WTC11 (cell line): ENCODE measurements around the gene FADS6. TPM values are rescaled to one million over a fixed set of nuclear protein-coding genes. Genes with fewer than 3 reads are reported as not detected.

ENCODE experiments used
- ATAC-seq: fragments of 200-7000 bp; cut with Tn5 transposase; 2 replicates; pipeline ENCODE4 v1.10.0; 2021; ENCODE audit warnings: mild to moderate bottlenecking, moderate library complexity
- CTCF ChIA-PET: fragments of 300-600 bp; sonication (Branson Sonifier 250); formaldehyde crosslinking; loops from one replicate; lab custom pipeline; 2021; ENCODE audit warnings: antibody characterized with exemption; lab: Charles Lee
- POLR2A ChIA-PET: fragments of 350-600 bp; sonication (Branson Sonifier 250); formaldehyde crosslinking; loops from one replicate; lab custom pipeline; 2021; ENCODE audit warnings: antibody characterized with exemption; lab: Charles Lee
- DNase-seq: peaks from one replicate; pipeline ENCODE4 v3.0.0; 2021; ENCODE audit warnings: low spot score
- H3K27ac Mint-ChIP-seq: 2 replicates; pipeline ENCODE4 v1.8.0; 2021; ENCODE audit warnings: mixed read lengths
- H3K27me3 Mint-ChIP-seq: 2 replicates; pipeline ENCODE4 v1.8.0; 2021; ENCODE audit warnings: low read depth, mild to moderate bottlenecking, moderate library complexity, mixed read lengths
- H3K36me3 Mint-ChIP-seq: 2 replicates; pipeline ENCODE4 v1.8.0; 2021; ENCODE audit warnings: mixed read lengths
- H3K4me1 Mint-ChIP-seq: 2 replicates; pipeline ENCODE4 v1.8.0; 2022; ENCODE audit warnings: mixed read lengths
- H3K4me3 Mint-ChIP-seq: 2 replicates; pipeline ENCODE4 v1.8.0; 2021; ENCODE audit warnings: mild to moderate bottlenecking, moderate library complexity, mixed read lengths
- H3K9me3 Mint-ChIP-seq: 2 replicates; pipeline ENCODE4 v1.8.0; 2021; ENCODE audit warnings: mixed read lengths
- ATF3 ChIP-seq: sonication (generic); formaldehyde crosslinking; conservative IDR thresholded peaks from 2 replicates; pipeline ENCODE4 v1.8.1; 2022; ENCODE audit warnings: mild to moderate bottlenecking, missing genetic modification reagents
- CBFB ChIP-seq: sonication (generic); formaldehyde crosslinking; IDR thresholded peaks from 2 replicates; pipeline ENCODE4 v1.8.1; 2022; ENCODE audit warnings: mild to moderate bottlenecking, low read depth, missing genetic modification reagents
- CTCF ChIP-seq: fragments of 200-600 bp; IDR thresholded peaks from 2 replicates; pipeline ENCODE4 v1.8.0; 2022; ENCODE audit warnings: antibody characterized with exemption
- JAZF1 ChIP-seq: fragments of 250-450 bp; sonication (Bioruptor Pico); IDR thresholded peaks from 2 replicates; pipeline ENCODE4 v1.9.0; 2021; ENCODE audit warnings: moderate library complexity, mild to moderate bottlenecking, inconsistent platforms
- JUN ChIP-seq: sonication (generic); formaldehyde crosslinking; IDR thresholded peaks from 2 replicates; pipeline ENCODE4 v1.8.0; 2023; ENCODE audit warnings: mild to moderate bottlenecking, missing genetic modification reagents
- RELA ChIP-seq: sonication (generic); formaldehyde crosslinking; IDR thresholded peaks from 2 replicates; pipeline ENCODE4 v1.8.1; 2022; ENCODE audit warnings: missing genetic modification reagents, mild to moderate bottlenecking, borderline replicate concordance
- SP1 ChIP-seq: sonication (generic); formaldehyde crosslinking; conservative IDR thresholded peaks from 2 replicates; pipeline ENCODE4 v1.8.1; 2022; ENCODE audit warnings: missing genetic modification reagents
- TEAD4 ChIP-seq: sonication (generic); formaldehyde crosslinking; IDR thresholded peaks from 2 replicates; pipeline ENCODE4 v1.8.0; 2022; ENCODE audit warnings: mild to moderate bottlenecking, missing genetic modification reagents
- ZNF281 ChIP-seq: sonication (generic); formaldehyde crosslinking; IDR thresholded peaks from 2 replicates; pipeline ENCODE4 v1.8.0; 2023; ENCODE audit warnings: mild to moderate bottlenecking, missing genetic modification reagents
- total RNA-seq: library from RNA; stranded (reverse); gene quantifications from 3 replicates; pipeline ENCODE4 v1.2.3, GENCODE V29; 2021
- TF ChIP-seq, protein P1 (sequence below): sonication (generic); formaldehyde crosslinking; IDR thresholded peaks from 2 replicates; pipeline ENCODE4 v1.8.0; 2023; ENCODE audit warnings: missing genetic modification reagents, mild to moderate bottlenecking, borderline replicate concordance
- TF ChIP-seq, protein P2 (sequence below): sonication (generic); formaldehyde crosslinking; IDR thresholded peaks from 2 replicates; pipeline ENCODE4 v1.8.0; 2022; ENCODE audit warnings: mild to moderate bottlenecking, missing genetic modification reagents
- TF ChIP-seq, protein P3 (sequence below): sonication (generic); formaldehyde crosslinking; IDR thresholded peaks from 2 replicates; pipeline ENCODE4 v1.8.1; 2023; ENCODE audit warnings: mild to moderate bottlenecking, missing genetic modification reagents
- TF ChIP-seq, protein P4 (sequence below): sonication (generic); formaldehyde crosslinking; IDR thresholded peaks from 2 replicates; pipeline ENCODE4 v1.8.1; 2023; ENCODE audit warnings: mild to moderate bottlenecking, missing genetic modification reagents, borderline replicate concordance

Gene FADS6
- total RNA-seq, 1 experiment from 2014 or later, result 1.2 TPM

DNA sequence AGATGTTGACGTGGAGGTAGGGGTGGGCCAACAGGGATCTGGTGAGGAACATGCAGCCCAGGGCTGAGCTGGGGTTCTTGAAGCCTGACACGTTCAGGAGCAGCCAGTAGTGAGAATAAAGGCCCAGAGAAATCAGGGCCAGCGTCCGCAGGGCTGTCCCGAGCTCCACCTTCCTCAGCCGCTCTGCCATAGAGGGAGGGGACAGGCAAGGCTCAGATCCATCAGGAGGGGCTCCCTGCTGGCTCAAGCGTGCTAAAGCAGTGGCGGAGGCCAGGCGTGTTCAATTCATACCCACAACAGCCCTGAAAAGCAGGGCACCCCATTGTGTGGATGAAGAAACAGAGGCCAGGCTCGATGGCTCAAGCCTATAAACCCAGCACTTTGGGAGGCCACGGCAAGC lies 12.4 kb downstream of the FADS6 start:
- DNase-seq, result no peak
- Mint-ChIP-seq H3K36me3 (no peaks in the 10 kb centered on the region), H3K4me1 (peaks cover 8% of the 10 kb centered on the region), H3K27me3 (peaks cover 8% of the 10 kb centered on the region; the same call in 1 of the 2 replicates), H3K4me3 (no peak overlapping the region)
- ATAC-seq, result peak; percentile 31; the same call in 1 of the 2 replicates
- ChIA-PET CTCF (interaction anchor here (0.6 to 1.7 kb wide), 6 partner anchors 11 to 80 kb away, joined by 3 to 7 read pairs (median 4); partner anchors contain the start of gene OTOP2), POLR2A (interaction anchor here (0.6 to 2.5 kb wide), 2 partner anchors 8 to 28 kb away, joined by 3 to 9 read pairs; partner anchors contain the start of gene FDXR)
- TF ChIP-seq JAZF1 (CRISPR knock-in tag) (no peak), RELA (CRISPR knock-in tag) (no peak), JUN (no peak), ATF3 (CRISPR knock-in tag) (no peak)
- TF ChIP-seq, all 79 proteins: peak for 0
- Mint-ChIP-seq H3K27ac (no peak overlapping the region), H3K9me3 (no peaks in the 10 kb centered on the region)

DNA sequence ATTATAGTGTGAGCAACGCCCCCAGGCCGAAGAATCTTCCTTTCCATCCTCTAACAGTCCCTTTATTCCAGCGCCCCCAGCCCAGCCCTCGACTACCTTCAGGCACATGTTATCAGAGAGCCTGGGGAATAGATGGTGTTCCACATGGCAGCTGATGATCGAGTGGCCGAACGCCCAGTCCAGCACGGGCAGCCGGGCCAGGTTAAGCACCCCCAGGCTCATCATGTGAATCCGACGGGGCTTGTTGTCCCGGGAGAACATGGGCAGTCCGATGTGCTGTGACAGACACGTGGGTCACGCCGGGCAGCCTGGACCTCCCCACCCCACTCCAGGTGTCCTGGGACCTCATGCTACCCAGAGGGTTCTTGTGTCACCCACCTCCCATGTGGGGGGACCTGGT lies 14.1 kb downstream of the FADS6 start:
- no peak for DNase-seq
- H3K27me3 Mint-ChIP-seq, result peaks cover 5% of the 10 kb centered on the region; the same call in 1 of the 2 replicates
- ATAC-seq, result no peak
- POLR2A ChIA-PET, result no interaction called here
- no peaks in the 10 kb centered on the region for H3K36me3 Mint-ChIP-seq
- no peak for TF ChIP-seq TEAD4 (CRISPR knock-in tag)
- TF ChIP-seq SP1 (CRISPR knock-in tag), result no peak
- TF ChIP-seq CBFB, result no peak
- TF ChIP-seq, protein P1, sequence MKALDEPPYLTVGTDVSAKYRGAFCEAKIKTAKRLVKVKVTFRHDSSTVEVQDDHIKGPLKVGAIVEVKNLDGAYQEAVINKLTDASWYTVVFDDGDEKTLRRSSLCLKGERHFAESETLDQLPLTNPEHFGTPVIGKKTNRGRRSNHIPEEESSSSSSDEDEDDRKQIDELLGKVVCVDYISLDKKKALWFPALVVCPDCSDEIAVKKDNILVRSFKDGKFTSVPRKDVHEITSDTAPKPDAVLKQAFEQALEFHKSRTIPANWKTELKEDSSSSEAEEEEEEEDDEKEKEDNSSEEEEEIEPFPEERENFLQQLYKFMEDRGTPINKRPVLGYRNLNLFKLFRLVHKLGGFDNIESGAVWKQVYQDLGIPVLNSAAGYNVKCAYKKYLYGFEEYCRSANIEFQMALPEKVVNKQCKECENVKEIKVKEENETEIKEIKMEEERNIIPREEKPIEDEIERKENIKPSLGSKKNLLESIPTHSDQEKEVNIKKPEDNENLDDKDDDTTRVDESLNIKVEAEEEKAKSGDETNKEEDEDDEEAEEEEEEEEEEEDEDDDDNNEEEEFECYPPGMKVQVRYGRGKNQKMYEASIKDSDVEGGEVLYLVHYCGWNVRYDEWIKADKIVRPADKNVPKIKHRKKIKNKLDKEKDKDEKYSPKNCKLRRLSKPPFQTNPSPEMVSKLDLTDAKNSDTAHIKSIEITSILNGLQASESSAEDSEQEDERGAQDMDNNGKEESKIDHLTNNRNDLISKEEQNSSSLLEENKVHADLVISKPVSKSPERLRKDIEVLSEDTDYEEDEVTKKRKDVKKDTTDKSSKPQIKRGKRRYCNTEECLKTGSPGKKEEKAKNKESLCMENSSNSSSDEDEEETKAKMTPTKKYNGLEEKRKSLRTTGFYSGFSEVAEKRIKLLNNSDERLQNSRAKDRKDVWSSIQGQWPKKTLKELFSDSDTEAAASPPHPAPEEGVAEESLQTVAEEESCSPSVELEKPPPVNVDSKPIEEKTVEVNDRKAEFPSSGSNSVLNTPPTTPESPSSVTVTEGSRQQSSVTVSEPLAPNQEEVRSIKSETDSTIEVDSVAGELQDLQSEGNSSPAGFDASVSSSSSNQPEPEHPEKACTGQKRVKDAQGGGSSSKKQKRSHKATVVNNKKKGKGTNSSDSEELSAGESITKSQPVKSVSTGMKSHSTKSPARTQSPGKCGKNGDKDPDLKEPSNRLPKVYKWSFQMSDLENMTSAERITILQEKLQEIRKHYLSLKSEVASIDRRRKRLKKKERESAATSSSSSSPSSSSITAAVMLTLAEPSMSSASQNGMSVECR, result no peak
- no peak for TF ChIP-seq ZNF281 (CRISPR knock-in tag)
- no peak for TF ChIP-seq CTCF
- TF ChIP-seq, protein P2, sequence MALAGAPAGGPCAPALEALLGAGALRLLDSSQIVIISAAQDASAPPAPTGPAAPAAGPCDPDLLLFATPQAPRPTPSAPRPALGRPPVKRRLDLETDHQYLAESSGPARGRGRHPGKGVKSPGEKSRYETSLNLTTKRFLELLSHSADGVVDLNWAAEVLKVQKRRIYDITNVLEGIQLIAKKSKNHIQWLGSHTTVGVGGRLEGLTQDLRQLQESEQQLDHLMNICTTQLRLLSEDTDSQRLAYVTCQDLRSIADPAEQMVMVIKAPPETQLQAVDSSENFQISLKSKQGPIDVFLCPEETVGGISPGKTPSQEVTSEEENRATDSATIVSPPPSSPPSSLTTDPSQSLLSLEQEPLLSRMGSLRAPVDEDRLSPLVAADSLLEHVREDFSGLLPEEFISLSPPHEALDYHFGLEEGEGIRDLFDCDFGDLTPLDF, result no peak
- H3K9me3 Mint-ChIP-seq, result no peaks in the 10 kb centered on the region
- H3K27ac Mint-ChIP-seq, result no peak overlapping the region
- H3K4me1 Mint-ChIP-seq, result peaks cover 8% of the 10 kb centered on the region
- CTCF ChIA-PET, result interaction anchor here (1.1 to 1.6 kb wide), 3 partner anchors 17 to 45 kb away, joined by 3 to 8 read pairs (median 6); partner anchors contain the start of gene OTOP2
- H3K4me3 Mint-ChIP-seq, result no peak overlapping the region

- POLR2A ChIA-PET, result no interaction called here
- H3K4me3 Mint-ChIP-seq, result no peak overlapping the region
- H3K4me1 Mint-ChIP-seq, result peaks cover 12% of the 10 kb centered on the region
- CTCF ChIA-PET, result interaction anchor here (1.0 to 1.4 kb wide), 5 partner anchors 14 to 134 kb away, joined by 3 to 6 read pairs (median 3); no protein-coding TSS in a partner anchor
- no peak for ATAC-seq
- H3K27ac Mint-ChIP-seq, result no peak overlapping the region
- DNase-seq, result no peak
- no peaks in the 10 kb centered on the region for H3K36me3 Mint-ChIP-seq
- H3K27me3 Mint-ChIP-seq, result peaks cover 5% of the 10 kb centered on the region; the same call in 1 of the 2 replicates
- H3K9me3 Mint-ChIP-seq, result no peaks in the 10 kb centered on the region
- TF ChIP-seq, protein P3, sequence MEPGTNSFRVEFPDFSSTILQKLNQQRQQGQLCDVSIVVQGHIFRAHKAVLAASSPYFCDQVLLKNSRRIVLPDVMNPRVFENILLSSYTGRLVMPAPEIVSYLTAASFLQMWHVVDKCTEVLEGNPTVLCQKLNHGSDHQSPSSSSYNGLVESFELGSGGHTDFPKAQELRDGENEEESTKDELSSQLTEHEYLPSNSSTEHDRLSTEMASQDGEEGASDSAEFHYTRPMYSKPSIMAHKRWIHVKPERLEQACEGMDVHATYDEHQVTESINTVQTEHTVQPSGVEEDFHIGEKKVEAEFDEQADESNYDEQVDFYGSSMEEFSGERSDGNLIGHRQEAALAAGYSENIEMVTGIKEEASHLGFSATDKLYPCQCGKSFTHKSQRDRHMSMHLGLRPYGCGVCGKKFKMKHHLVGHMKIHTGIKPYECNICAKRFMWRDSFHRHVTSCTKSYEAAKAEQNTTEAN, result no peak
- TF ChIP-seq, protein P4, sequence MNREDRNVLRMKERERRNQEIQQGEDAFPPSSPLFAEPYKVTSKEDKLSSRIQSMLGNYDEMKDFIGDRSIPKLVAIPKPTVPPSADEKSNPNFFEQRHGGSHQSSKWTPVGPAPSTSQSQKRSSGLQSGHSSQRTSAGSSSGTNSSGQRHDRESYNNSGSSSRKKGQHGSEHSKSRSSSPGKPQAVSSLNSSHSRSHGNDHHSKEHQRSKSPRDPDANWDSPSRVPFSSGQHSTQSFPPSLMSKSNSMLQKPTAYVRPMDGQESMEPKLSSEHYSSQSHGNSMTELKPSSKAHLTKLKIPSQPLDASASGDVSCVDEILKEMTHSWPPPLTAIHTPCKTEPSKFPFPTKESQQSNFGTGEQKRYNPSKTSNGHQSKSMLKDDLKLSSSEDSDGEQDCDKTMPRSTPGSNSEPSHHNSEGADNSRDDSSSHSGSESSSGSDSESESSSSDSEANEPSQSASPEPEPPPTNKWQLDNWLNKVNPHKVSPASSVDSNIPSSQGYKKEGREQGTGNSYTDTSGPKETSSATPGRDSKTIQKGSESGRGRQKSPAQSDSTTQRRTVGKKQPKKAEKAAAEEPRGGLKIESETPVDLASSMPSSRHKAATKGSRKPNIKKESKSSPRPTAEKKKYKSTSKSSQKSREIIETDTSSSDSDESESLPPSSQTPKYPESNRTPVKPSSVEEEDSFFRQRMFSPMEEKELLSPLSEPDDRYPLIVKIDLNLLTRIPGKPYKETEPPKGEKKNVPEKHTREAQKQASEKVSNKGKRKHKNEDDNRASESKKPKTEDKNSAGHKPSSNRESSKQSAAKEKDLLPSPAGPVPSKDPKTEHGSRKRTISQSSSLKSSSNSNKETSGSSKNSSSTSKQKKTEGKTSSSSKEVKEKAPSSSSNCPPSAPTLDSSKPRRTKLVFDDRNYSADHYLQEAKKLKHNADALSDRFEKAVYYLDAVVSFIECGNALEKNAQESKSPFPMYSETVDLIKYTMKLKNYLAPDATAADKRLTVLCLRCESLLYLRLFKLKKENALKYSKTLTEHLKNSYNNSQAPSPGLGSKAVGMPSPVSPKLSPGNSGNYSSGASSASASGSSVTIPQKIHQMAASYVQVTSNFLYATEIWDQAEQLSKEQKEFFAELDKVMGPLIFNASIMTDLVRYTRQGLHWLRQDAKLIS (CRISPR knock-in tag), result no peak
Measured at GRCh38 chr17:74878658-74879057, 14.8 kb downstream of the FADS6 start.
